ENCODE data around the gene RAD51B.
"Not testable (repeated sequence)": the region's sequence is repeated elsewhere in the genome, so short reads cannot be mapped to it uniquely, and the experiment has no call there.

Gene RAD51B

GRCh38 chr14:68027276-68027675 is 207.7 kb downstream of the RAD51B start:
- DNase-seq (ENCODE audit: low spot score): no peak

GRCh38 chr14:68028075-68028474 is 208.5 kb downstream of the RAD51B start:
- DNase-seq (ENCODE audit: low spot score): no peak

- DNase-seq (ENCODE audit: low spot score): not testable (repeated sequence)
Observed at GRCh38 chr14:68031011-68031410, 211.4 kb downstream of the RAD51B start.

- DNase-seq (ENCODE audit: low spot score): no peak
Observed at GRCh38 chr14:68032154-68032553, 212.6 kb downstream of the RAD51B start.

- DNase-seq (ENCODE audit: low spot score): no peak
Observed at GRCh38 chr14:68033336-68033932, 213.9 kb downstream of the RAD51B start.

GRCh38 chr14:68034896-68035295 is 215.3 kb downstream of the RAD51B start:
- no peak for DNase-seq (ENCODE audit: low spot score)

- no peak for DNase-seq (ENCODE audit: low spot score)
Observed at GRCh38 chr14:68036202-68036601, 216.6 kb downstream of the RAD51B start.

GRCh38 chr14:68039593-68039992 is 220.0 kb downstream of the RAD51B start:
- no peak for DNase-seq (ENCODE audit: low spot score)

- DNase-seq (ENCODE audit: low spot score): no peak
Observed at GRCh38 chr14:68040633-68041369, 221.2 kb downstream of the RAD51B start.

- no peak for DNase-seq (ENCODE audit: low spot score)
Observed at GRCh38 chr14:68041876-68042354, 222.3 kb downstream of the RAD51B start.

- DNase-seq (ENCODE audit: low spot score): no peak
Observed at GRCh38 chr14:68042586-68043210, 223.1 kb downstream of the RAD51B start.

GRCh38 chr14:68043752-68044151 is 224.2 kb downstream of the RAD51B start:
- no peak for DNase-seq (ENCODE audit: low spot score)

GRCh38 chr14:68047906-68048305 is 228.3 kb downstream of the RAD51B start:
- no peak for DNase-seq (ENCODE audit: low spot score)

GRCh38 chr14:68048815-68049214 is 229.2 kb downstream of the RAD51B start:
- DNase-seq (ENCODE audit: low spot score): not testable (repeated sequence)

GRCh38 chr14:68050177-68050576 is 230.6 kb downstream of the RAD51B start:
- DNase-seq (ENCODE audit: low spot score): no peak

- no peak for DNase-seq (ENCODE audit: low spot score)
Observed at GRCh38 chr14:68051146-68051545, 231.6 kb downstream of the RAD51B start.

- no peak for DNase-seq (ENCODE audit: low spot score)
Observed at GRCh38 chr14:68060198-68060597, 240.6 kb downstream of the RAD51B start.

- no peak for DNase-seq (ENCODE audit: low spot score)
Observed at GRCh38 chr14:68062651-68063050, 243.1 kb downstream of the RAD51B start.

- no peak for DNase-seq (ENCODE audit: low spot score)
Observed at GRCh38 chr14:68065322-68065721, 245.7 kb downstream of the RAD51B start.

- no peak for DNase-seq (ENCODE audit: low spot score)
Observed at GRCh38 chr14:68074765-68075381, 255.3 kb downstream of the RAD51B start.

GRCh38 chr14:68075382-68076029 is 255.9 kb downstream of the RAD51B start:
- no peak for DNase-seq (ENCODE audit: low spot score)

GRCh38 chr14:68076451-68076850 is 256.9 kb downstream of the RAD51B start:
- DNase-seq (ENCODE audit: low spot score): no peak

Measured in RKO (cell line).